T-helper 22 cell (primary cell): ENCODE data around the gene WDR1.

ENCODE experiments used
- DNase-seq: peaks from one replicate; pipeline ENCODE4 v3.0.0-alpha.2; 2020; ENCODE audit warnings: low read depth

The WDR1 gene

GRCh38 chr4:10036807-10037342 lies 79.7 kb downstream of the WDR1 start:
- DNase-seq, result no peak

GRCh38 chr4:10035130-10035529 lies 81.5 kb downstream of the WDR1 start:
- DNase-seq, result no peak

- DNase-seq, result no peak
These were observed 81.9 kb downstream of the WDR1 start for GRCh38 chr4:10034612-10035104.

- no peak for DNase-seq
These were observed 82.5 kb downstream of the WDR1 start for GRCh38 chr4:10034136-10034535.

GRCh38 chr4:10033191-10033881 lies 83.3 kb downstream of the WDR1 start:
- DNase-seq, result no peak

GRCh38 chr4:10032625-10033024 lies 84.0 kb downstream of the WDR1 start:
- DNase-seq, result no peak

- no peak for DNase-seq
These were observed 84.7 kb downstream of the WDR1 start for GRCh38 chr4:10031668-10032590.

GRCh38 chr4:10030972-10031667 lies 85.5 kb downstream of the WDR1 start:
- no peak for DNase-seq

- no peak for DNase-seq
These were observed 87.2 kb downstream of the WDR1 start for GRCh38 chr4:10029403-10029802.

- DNase-seq, result no peak
These were observed 87.7 kb downstream of the WDR1 start for GRCh38 chr4:10028910-10029309.

GRCh38 chr4:10026485-10026884 lies 90.1 kb downstream of the WDR1 start:
- no peak for DNase-seq

- DNase-seq, result no peak
These were observed 91.3 kb downstream of the WDR1 start for GRCh38 chr4:10025230-10025806.
